WTC11 (cell line): ENCODE measurements around the gene ROBO2.

ENCODE experiments used
- JAZF1 ChIP-seq: fragments of 250-450 bp; sonication (Bioruptor Pico); IDR thresholded peaks from 2 replicates; pipeline ENCODE4 v1.9.0; 2021; ENCODE audit warnings: moderate library complexity, mild to moderate bottlenecking, inconsistent platforms
- TF ChIP-seq, protein P1 (sequence below): fragments of 200-600 bp; IDR thresholded peaks from 2 replicates; pipeline ENCODE4 v1.8.0; 2022; ENCODE audit warnings: antibody characterized with exemption
- TF ChIP-seq, protein P2 (sequence below): sonication (generic); formaldehyde crosslinking; IDR thresholded peaks from 2 replicates; pipeline ENCODE4 v1.8.1; 2023; ENCODE audit warnings: mild to moderate bottlenecking, missing genetic modification reagents

DNA sequence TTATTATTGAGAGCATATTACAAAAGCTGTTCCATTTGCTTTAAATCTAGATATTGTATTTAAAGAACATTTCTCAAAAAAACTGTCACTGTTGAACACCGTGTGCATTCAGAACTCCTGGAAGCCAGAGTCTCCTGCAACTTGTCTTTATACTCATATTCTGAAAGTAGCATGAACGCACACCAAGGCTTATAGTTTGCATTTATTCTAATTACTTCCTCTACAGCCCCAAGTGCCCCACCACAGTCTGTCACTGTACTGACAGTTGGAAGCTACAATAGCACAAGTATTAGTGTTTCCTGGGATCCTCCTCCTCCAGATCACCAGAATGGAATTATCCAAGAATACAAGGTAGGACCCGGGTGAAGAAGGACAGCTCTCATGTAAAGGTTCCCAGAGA, 537.4 kb downstream of the ROBO2 start:
- TF ChIP-seq, protein P1, sequence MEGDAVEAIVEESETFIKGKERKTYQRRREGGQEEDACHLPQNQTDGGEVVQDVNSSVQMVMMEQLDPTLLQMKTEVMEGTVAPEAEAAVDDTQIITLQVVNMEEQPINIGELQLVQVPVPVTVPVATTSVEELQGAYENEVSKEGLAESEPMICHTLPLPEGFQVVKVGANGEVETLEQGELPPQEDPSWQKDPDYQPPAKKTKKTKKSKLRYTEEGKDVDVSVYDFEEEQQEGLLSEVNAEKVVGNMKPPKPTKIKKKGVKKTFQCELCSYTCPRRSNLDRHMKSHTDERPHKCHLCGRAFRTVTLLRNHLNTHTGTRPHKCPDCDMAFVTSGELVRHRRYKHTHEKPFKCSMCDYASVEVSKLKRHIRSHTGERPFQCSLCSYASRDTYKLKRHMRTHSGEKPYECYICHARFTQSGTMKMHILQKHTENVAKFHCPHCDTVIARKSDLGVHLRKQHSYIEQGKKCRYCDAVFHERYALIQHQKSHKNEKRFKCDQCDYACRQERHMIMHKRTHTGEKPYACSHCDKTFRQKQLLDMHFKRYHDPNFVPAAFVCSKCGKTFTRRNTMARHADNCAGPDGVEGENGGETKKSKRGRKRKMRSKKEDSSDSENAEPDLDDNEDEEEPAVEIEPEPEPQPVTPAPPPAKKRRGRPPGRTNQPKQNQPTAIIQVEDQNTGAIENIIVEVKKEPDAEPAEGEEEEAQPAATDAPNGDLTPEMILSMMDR: no peak
- no peak for TF ChIP-seq JAZF1 (CRISPR knock-in tag)
- TF ChIP-seq, protein P2, sequence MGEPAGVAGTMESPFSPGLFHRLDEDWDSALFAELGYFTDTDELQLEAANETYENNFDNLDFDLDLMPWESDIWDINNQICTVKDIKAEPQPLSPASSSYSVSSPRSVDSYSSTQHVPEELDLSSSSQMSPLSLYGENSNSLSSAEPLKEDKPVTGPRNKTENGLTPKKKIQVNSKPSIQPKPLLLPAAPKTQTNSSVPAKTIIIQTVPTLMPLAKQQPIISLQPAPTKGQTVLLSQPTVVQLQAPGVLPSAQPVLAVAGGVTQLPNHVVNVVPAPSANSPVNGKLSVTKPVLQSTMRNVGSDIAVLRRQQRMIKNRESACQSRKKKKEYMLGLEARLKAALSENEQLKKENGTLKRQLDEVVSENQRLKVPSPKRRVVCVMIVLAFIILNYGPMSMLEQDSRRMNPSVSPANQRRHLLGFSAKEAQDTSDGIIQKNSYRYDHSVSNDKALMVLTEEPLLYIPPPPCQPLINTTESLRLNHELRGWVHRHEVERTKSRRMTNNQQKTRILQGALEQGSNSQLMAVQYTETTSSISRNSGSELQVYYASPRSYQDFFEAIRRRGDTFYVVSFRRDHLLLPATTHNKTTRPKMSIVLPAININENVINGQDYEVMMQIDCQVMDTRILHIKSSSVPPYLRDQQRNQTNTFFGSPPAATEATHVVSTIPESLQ: no peak
